ELR (cell line): Measurements from ENCODE around the gene ZNF429.
"Not testable (repeated sequence)": the region's sequence is repeated elsewhere in the genome, so short reads cannot be mapped to it uniquely, and the experiment has no call there.

Experiments used
- DNase-seq: peaks from one replicate; pipeline ENCODE4 v3.0.0-alpha.2; 2015; ENCODE audit warnings: low read depth

Gene ZNF429

GRCh38 chr19:21513651-21514050 is 8.2 kb downstream of the ZNF429 start:
- DNase-seq: no peak

GRCh38 chr19:21519488-21519887 is 14.1 kb downstream of the ZNF429 start:
- DNase-seq: no peak

- DNase-seq: no peak
Measured at GRCh38 chr19:21532904-21533303, 27.5 kb downstream of the ZNF429 start.

- DNase-seq: not testable (repeated sequence)
Measured at GRCh38 chr19:21536741-21537290, 31.4 kb downstream of the ZNF429 start.

GRCh38 chr19:21559444-21559843 is 54.0 kb downstream of the ZNF429 start:
- DNase-seq: no peak

- DNase-seq: no peak
Measured at GRCh38 chr19:21564406-21564805, 59.0 kb downstream of the ZNF429 start.

GRCh38 chr19:21566073-21566472 is 60.7 kb downstream of the ZNF429 start:
- DNase-seq: no peak

- not testable (repeated sequence) for DNase-seq
Measured at GRCh38 chr19:21567806-21568205, 62.4 kb downstream of the ZNF429 start.

DNA sequence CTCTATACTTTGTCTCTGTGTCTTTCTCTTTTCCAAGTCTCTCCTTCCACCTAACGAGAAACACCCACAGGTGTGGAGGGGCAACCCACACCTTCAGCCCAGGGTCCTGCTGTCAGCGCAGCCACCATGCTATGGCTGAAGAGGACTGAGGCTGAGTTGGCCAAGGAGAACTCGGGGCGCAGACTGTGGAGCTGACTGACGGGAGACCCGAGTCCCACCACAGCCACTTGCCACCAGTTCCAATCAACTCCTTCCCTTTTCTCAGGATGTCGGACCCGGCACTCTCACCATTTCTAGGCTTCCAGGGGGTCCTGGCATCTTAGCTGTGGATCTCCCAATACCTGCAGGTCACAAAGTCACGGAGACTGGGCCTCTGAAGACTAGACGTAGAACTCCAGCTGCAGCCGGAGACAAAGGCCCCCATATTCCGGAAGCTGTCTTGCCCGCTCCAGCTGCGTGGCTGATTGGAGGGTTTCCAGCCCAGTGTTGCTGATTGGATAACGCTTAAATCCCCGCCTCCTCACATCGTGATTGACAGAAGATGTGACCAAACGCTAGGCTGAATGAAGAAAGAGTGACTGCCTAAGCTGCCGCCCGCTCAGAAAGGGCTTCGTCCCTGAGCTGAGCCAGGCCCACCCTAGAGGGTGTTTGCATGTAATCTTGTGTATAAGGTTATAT is 63.6 kb downstream of the ZNF429 start:
- peak; percentile 3 for DNase-seq

GRCh38 chr19:21569494-21569865 is 64.1 kb downstream of the ZNF429 start:
- DNase-seq: no peak

- DNase-seq: no peak
Measured at GRCh38 chr19:21571316-21571715, 65.9 kb downstream of the ZNF429 start.

GRCh38 chr19:21574607-21575006 is 69.2 kb downstream of the ZNF429 start:
- no peak for DNase-seq

- no peak for DNase-seq
Measured at GRCh38 chr19:21576481-21576880, 71.1 kb downstream of the ZNF429 start.

- no peak for DNase-seq
Measured at GRCh38 chr19:21580101-21580500, 74.7 kb downstream of the ZNF429 start.

DNA sequence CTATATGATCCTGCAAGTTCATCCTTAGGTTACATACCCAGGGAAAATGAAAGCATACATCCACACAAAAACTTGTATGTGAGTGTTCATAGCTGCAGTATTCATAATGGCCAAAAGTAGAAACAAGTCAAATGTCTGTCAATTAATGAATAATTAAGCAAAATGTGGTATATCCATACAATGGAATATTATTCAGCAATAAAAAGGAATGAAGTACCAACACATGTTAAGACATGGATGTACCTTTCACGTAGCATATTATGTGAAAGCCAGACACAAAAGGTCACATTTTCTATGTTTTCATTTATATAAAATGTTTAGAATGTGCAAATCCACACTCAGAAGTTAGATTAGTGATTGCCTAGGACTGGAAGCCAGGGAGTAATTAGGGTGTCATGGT is 75.4 kb downstream of the ZNF429 start:
- no peak for DNase-seq

DNA sequence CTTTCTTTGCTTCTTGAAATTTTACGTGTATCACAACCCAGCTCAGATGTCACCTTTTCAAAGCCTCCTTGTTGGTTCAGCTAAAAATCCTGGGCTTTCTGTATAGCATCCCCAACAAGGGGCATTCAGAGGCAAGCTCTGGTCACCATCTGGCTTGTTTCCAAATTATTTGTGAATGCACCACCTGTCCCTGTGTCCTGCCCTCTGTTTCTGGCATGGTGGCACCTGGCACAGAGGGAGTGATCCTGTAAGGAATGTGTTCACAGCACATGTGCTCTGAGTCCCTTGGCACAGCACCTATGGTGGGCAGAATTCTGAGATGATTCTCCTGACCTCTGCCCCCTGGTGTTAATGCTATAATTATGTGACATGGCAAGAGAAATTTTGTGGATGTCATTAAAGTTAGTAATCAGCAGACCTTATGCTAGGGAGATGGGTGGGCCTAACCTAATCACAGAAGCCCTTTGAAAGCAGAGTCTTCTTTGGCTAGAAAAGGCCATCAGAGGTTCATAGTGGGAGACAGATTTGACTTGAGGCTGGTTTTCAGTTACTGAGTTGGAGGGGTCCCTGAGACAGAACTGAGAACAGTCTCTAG is 76.3 kb downstream of the ZNF429 start:
- no peak for DNase-seq

- DNase-seq: no peak
Measured at GRCh38 chr19:21584537-21584936, 79.1 kb downstream of the ZNF429 start.

DNA sequence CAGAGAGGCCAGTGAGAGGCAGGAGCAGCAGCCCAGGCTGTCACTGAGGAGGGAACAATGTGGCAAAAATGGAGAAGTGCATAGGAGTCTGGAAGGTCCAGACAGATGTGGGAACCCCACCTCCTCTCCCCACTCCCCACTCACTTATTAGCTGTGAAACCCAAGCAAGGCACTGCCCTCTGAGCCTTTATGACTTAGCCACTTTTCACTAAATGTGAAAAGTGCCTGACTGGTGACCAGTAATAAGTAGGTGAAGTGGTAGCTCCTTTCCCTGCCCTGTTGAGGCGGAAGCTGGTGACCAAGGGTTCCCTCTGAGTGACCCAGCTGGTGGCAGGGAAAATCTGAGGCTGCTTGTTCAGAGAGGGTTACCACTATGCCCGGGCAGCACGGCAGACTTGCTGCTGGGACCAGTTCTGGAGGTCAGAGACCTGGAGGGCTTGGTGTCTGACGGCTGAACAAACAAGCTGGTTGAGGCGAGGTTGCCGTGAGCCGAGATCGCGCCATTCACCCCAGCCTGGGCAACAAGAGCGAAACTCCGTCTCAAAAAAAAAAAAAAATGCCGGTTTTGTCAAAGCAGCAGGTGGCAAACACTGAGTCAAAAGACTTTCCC is 80.0 kb downstream of the ZNF429 start:
- no peak for DNase-seq

DNA sequence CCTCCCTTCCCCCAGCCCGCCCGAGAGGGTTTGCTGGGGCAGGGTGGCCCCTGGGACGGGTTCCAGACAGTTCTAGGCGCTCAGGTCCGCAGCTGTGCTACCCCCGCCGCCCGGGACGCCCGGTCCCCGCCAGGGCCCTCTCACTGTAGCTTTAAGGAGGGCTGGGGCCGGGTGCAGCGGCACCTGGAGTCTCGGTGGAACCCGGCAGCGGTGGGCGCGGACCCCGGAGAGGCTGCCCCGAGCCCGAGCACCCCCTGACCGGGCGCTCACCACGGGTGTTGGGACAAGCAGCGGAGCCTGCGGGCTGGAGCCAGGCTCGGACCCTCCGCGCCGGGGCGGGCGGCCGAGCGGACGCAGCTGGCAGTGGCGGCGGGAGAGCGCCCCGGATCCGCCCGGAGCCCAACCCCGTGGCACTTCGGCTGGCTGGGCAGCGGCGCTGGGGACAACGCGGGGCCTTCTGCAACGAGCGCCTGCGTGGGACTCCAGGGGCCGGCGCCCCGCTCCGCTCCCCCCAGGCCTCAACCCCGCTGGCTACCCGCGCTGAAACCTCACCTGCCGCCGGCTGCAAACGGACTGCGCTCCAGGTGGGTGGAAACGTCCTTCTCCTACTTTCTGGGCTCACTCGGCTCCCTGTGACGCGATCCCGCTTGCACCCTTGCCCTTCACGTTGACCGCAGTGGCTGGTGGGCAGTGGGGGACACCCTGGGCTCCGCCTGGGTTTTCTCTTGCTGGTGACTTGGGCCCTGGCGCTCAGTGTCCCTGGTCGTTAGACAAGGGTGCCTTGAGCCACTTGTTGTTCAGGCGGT is 81.1 kb downstream of the ZNF429 start:
- DNase-seq: no peak

GRCh38 chr19:21587117-21587461 is 81.7 kb downstream of the ZNF429 start:
- DNase-seq: no peak

DNA sequence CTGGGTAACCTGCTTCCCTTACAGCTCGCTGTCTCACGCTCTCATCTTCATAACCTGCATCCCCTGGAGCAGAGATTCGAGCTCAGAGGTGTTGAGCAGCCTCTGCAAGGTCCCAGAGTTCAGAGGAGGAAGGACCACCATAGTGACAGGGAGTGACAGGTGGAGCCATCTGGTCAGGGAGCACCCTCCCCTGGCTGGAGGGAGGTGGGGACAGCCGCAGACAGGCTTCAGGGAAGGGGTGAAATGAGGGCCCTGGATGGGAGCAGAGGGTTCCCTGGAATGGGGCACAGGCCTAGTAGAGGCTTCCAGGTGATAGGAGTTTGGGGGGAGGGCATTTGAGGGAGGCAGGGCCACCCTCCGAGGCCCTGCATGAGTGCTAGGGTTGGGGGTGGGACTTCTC is 82.1 kb downstream of the ZNF429 start:
- DNase-seq: no peak

- no peak for DNase-seq
Measured at GRCh38 chr19:21588065-21588601, 82.7 kb downstream of the ZNF429 start.
